ENCODE measurements around the gene HIP1. TPM values are rescaled to one million over a fixed set of nuclear protein-coding genes. Genes with fewer than 3 reads are reported as not detected.
"Not testable (repeated sequence)": the region's sequence is repeated elsewhere in the genome, so short reads cannot be mapped to it uniquely, and the experiment has no call there.

HIP1 gene
- total and polyA plus RNA-seq, 9 of the 15 experiments (the other 6 are each of a cell fraction or from before 2014, with no cell fraction given), result 2.4 to 13.7 (median 9.5) TPM

DNA sequence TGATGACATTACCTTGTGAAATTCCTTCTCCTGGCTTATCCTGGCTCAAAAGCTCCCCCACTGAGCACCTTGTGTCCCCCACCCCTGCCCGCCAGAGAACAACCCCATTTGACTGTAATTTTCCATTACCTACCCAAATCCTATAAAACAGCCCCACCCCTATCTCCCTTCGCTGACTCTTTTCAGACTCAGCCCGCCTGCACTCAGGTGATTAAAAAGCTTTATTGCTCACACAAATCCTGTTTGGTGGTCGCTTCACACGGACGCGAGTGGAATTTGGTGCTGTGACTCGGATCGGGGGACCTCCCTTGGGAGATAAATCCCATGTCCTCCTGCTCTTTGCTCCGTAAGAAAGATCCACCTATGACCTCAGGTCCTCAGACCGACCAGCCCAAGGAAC lies 40.3 kb upstream of the HIP1 start:
- H3K9me3 ChIP-seq (replicated peaks; ENCODE audit: control insufficient read depth, insufficient read depth, low read depth, low read length); H3K9me1 ChIP-seq (ENCODE audit: control insufficient read depth, insufficient read depth, low read length); H3K79me2 ChIP-seq (ENCODE audit: control insufficient read depth, insufficient read depth, low read length); H3K36me3 ChIP-seq (ENCODE audit: control insufficient read depth, insufficient read depth, low read length); in situ Hi-C loops (cut with MboI); CTCF ChIA-PET (ENCODE audit: low intra/inter-chr PET ratio); H4K20me1 ChIP-seq (replicated peaks; ENCODE audit: control insufficient read depth, insufficient read depth, low read length); FAIRE-seq; BruUV-seq (replicated peaks); POLR2A ChIA-PET; DNase-seq (ENCODE audit: extremely low read depth in 1 of 4, low spot score in 3 of 4); ATAC-seq; H3K27ac ChIP-seq (ENCODE audit: extremely low read depth, low read depth, low read length); intact Hi-C loops (cut with micrococcal nuclease); H3K9ac ChIP-seq (ENCODE audit: insufficient read depth in 1 of 2, low read depth in 2 of 2, low read length in 2 of 2); H3K4me3 ChIP-seq; H3K27me3 ChIP-seq (ENCODE audit: control insufficient read depth in 2 of 2, insufficient read depth in 2 of 2, low read length in 2 of 2): not testable (repeated sequence)
- H3K4me2 ChIP-seq (ENCODE audit: insufficient read depth, low read length), result 0 out of 2 replicates have a peak overlapping the region, but pooled peaks have one; percentile 1
- 22% methylated on average over 11 of the region's 11 CpGs for WGBS (ENCODE audit: insufficient coverage, low coverage, missing lambda C conversion rate)
- peaks cover 19 to 33% of the 10 kb centered on the region in 2 experiments for H3K4me1 ChIP-seq (replicated peaks in 1 of 2; ENCODE audit: control insufficient read depth in 2 of 2, insufficient read depth in 2 of 2, low read length in 2 of 2)
- H2AFZ ChIP-seq (ENCODE audit: low read depth, low read length), result peak overlapping the region; percentile 51; the same call in 1 of the 2 replicates

DNA sequence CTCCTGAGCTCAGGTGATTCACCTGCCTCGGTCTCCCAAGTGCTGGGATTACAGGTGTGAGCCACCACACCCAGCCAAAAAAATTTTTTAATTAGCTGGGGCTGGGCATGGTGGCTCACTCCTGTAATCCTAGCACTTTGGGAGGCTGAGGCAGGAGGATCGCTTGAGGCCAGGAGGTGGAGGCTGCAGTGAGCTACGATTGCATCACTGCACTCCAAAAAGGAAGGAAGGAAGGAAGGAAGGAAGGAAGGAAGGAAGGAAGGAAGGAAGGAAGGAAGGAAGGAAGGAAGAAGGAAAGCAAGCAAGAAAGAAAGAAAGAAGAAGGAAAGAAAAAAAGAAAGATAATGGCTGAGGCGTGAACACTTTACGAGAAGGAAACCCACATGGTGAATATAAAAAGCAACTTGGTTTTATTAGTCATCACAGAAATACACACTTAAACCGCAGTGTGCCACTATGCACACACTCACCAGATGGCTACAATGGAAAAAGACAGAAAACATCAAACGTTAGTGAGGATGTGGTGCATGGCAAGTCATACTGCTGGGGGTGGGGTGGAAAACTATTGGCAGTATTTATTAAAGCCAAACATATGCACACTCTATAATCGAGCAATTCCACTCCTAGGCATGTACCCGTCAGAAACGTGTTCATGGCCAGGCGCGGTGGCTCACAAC lies 37.7 kb upstream of the HIP1 start:
- in situ Hi-C loops (cut with MboI) (no loop called here), intact Hi-C loops (cut with micrococcal nuclease) (no loop called here)
- no TSS peak for BruUV-seq (replicated peaks)
- TF ChIP-seq, protein P1, sequence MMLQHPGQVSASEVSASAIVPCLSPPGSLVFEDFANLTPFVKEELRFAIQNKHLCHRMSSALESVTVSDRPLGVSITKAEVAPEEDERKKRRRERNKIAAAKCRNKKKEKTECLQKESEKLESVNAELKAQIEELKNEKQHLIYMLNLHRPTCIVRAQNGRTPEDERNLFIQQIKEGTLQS (IDR thresholded peaks at IDR 0.05), result peak; percentile 65
- TF ChIP-seq, protein P1 (CRISPR knock-in tag; conservative IDR thresholded peaks at IDR 0.05), result no peak
- TF ChIP-seq LARP7 (IDR thresholded peaks at IDR 0.05), result no peak
- TF ChIP-seq STAT5B (CRISPR knock-in tag; IDR thresholded peaks at IDR 0.05), result no peak
- TF ChIP-seq BCOR (IDR thresholded peaks at IDR 0.05), result peak; percentile 75
- TF ChIP-seq SMARCA5 (IDR thresholded peaks at IDR 0.05), result 0 out of 2 replicates have a peak, but pooled peaks have one; percentile 19
- TF ChIP-seq, protein P2, sequence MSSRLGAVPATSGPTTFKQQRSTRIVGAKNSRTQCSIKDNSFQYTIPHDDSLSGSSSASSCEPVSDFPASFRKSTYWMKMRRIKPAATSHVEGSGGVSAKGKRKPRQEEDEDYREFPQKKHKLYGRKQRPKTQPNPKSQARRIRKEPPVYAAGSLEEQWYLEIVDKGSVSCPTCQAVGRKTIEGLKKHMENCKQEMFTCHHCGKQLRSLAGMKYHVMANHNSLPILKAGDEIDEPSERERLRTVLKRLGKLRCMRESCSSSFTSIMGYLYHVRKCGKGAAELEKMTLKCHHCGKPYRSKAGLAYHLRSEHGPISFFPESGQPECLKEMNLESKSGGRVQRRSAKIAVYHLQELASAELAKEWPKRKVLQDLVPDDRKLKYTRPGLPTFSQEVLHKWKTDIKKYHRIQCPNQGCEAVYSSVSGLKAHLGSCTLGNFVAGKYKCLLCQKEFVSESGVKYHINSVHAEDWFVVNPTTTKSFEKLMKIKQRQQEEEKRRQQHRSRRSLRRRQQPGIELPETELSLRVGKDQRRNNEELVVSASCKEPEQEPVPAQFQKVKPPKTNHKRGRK (tag; IDR thresholded peaks at IDR 0.05), result 0 out of 2 replicates have a peak, but pooled peaks have one; percentile 65
- 0 out of 4 replicates have a peak, but pooled peaks of 1 of the 2 experiments have one; percentile 26 for TF ChIP-seq ETV6 (IDR thresholded peaks at IDR 0.05; ENCODE audit: borderline replicate concordance in 1 of 2, low read depth in 2 of 2, low read length in 1 of 2)
- TF ChIP-seq ETV6 (CRISPR knock-in tag; IDR thresholded peaks at IDR 0.05; ENCODE audit: borderline replicate concordance), result no peak
- TF ChIP-seq RAD21 (CRISPR knock-in tag; conservative IDR thresholded peaks at IDR 0.05 in 1 of 2, IDR thresholded peaks at IDR 0.05 in 1 of 2), result peak in 1 of 2 experiments; percentile 17; a peak in 1 of 4 replicates
- FAIRE-seq (no peak), DNase-seq (ENCODE audit: extremely low read depth in 1 of 4, low spot score in 3 of 4) (no peak), ATAC-seq (no peak)
- H3K79me2 ChIP-seq (ENCODE audit: control insufficient read depth, insufficient read depth, low read length), result no peaks in the 10 kb centered on the region
- no peak overlapping the region for H3K9ac ChIP-seq (ENCODE audit: insufficient read depth in 1 of 2, low read depth in 2 of 2, low read length in 2 of 2)
- WGBS (ENCODE audit: insufficient coverage, low coverage, missing lambda C conversion rate), result 60% methylated on average over 12 of the region's 12 CpGs
- CTCF ChIA-PET (ENCODE audit: low intra/inter-chr PET ratio), result no interaction called here
- no peaks in the 10 kb centered on the region for H3K36me3 ChIP-seq (ENCODE audit: control insufficient read depth, insufficient read depth, low read length)
- no peak overlapping the region for H3K27ac ChIP-seq (ENCODE audit: extremely low read depth, low read depth, low read length)
- no peak overlapping the region for H2AFZ ChIP-seq (ENCODE audit: low read depth, low read length)
- POLR2A ChIA-PET, result interaction anchor here (1.3 kb wide), 1 partner anchor 39 kb away, joined by 7 read pairs; no protein-coding TSS in a partner anchor
- peaks cover 34 to 36% of the 10 kb centered on the region in 2 experiments for H3K4me1 ChIP-seq (replicated peaks in 1 of 2; ENCODE audit: control insufficient read depth in 2 of 2, insufficient read depth in 2 of 2, low read length in 2 of 2)
- H3K27me3 ChIP-seq (ENCODE audit: control insufficient read depth in 2 of 2, insufficient read depth in 2 of 2, low read length in 2 of 2), result no peaks in the 10 kb centered on the region
- no peaks in the 10 kb centered on the region for H4K20me1 ChIP-seq (replicated peaks; ENCODE audit: control insufficient read depth, insufficient read depth, low read length)
- H3K4me2 ChIP-seq (ENCODE audit: insufficient read depth, low read length), result no peak overlapping the region
- no peaks in the 10 kb centered on the region for H3K9me3 ChIP-seq (replicated peaks; ENCODE audit: control insufficient read depth, insufficient read depth, low read depth, low read length)
- no peaks in the 10 kb centered on the region for H3K9me1 ChIP-seq (ENCODE audit: control insufficient read depth, insufficient read depth, low read length)
- H3K4me3 ChIP-seq, result no peak overlapping the region
